Psoas muscle (tissue), 8 donors: ENCODE results near the gene SAPCD1. TPM values are rescaled to one million over a fixed set of nuclear protein-coding genes. Genes with fewer than 3 reads are reported as not detected.

Experiments used
- ATAC-seq, 4 donors: fragments of 200-7000 bp; cut with Tn5 transposase; one replicate each; pipeline ENCODE4 v1.9.1; 2020; ENCODE audit warnings: moderate library complexity in 3 of 4, mild to moderate bottlenecking in 2 of 4
- DNase-seq, 2 donors: peaks; one replicate each; pipeline ENCODE4 v3.0.0-alpha.2; 2020
- H3K27ac ChIP-seq: fragments of 200-600 bp; one replicate; pipeline ENCODE4 v1.8.0; 2022
- H3K27me3 ChIP-seq, 3 donors: fragments of 200-600 bp in 1 of 3; one replicate each; pipeline versions ENCODE4 v1.6.1 to v1.8.0; 2013 to 2022; ENCODE audit warnings: low read length in 2 of 3, mild to moderate bottlenecking in 2 of 3, moderate library complexity in 1 of 3; ENCODE audit not compliant: insufficient read depth in 3 of 3
- H3K36me3 ChIP-seq, 2 donors: fragments of 200-600 bp in 1 of 2; one replicate each; pipeline versions ENCODE4 v1.6.1 to v1.8.0; 2013 to 2022; ENCODE audit warnings: low read depth in 1 of 2, mild to moderate bottlenecking in 1 of 2, moderate library complexity in 1 of 2; ENCODE audit not compliant: insufficient read depth in 1 of 2
- H3K4me1 ChIP-seq: fragments of 200-600 bp; one replicate; pipeline ENCODE4 v1.8.0; 2022
- H3K4me3 ChIP-seq: fragments of 200-600 bp; one replicate; pipeline ENCODE4 v1.8.0; 2022; ENCODE audit warnings: mild to moderate bottlenecking
- H3K9me3 ChIP-seq: fragments of 200-600 bp; one replicate; pipeline ENCODE4 v1.8.0; 2022
- WGBS, 3 donors: extraction: QIAGEN DNeasy Blood & Tissue Kit; methylation state at CpG; one replicate each; pipeline versions ENCODE4 v1.1.6 to v1.1.7; 2013; 5-methylcytosine and 5-hydroxymethylcytosine counted together
- intact Hi-C, 2 donors: fragments of 100-400 bp; cut with DNase I; formaldehyde crosslinking; loops; one replicate each; pipeline versions ENCODE4 v1.11.0 to v1.14.2; 2022
- polyA plus RNA-seq, 3 donors: library from polyadenylated mRNA; stranded (reverse); fragments of 200-250 nt; gene quantifications; one replicate each; pipeline ENCODE4 v1.2.3, GENCODE V29; 2013
- total RNA-seq, 4 donors: library from RNA; stranded (reverse); fragmentation: NEBNext Ultra II Directional in 2 of 4; extraction: Animal tissue kit (Norgen Biotek cat#: 25700) in 2 of 4; gene quantifications; one replicate each; pipeline versions ENCODE4 v1.2.1 to v1.2.4, GENCODE V29; 2021 to 2023
- TF ChIP-seq, protein P1 (sequence below): fragments of 200-600 bp; IDR thresholded peaks from one replicate; pipeline ENCODE4 v1.8.0; 2022; ENCODE audit warnings: antibody characterized with exemption
- donor health status: healthy with polysubstance abuse.
- donor health status: DM: no; HTN: no; CAD: no; lungs with moderate emphysema.
- donor health status: Bipolar disorder and iron deficiency.
- donor health status: healthy.
- donor health status: DM: yes; HTN: yes; CAD: no.
- donor health status: DM: no; HTN: no; CAD: no.
- donor health status: DM: no; HTN: no; CAD: no.
- donor health status: DM: yes; HTN: yes; CAD: no.

Gene SAPCD1
- total and polyA plus RNA-seq, 7 donors: 0.13 to 0.78 (median 0.41) TPM; not detected in 3

DNA sequence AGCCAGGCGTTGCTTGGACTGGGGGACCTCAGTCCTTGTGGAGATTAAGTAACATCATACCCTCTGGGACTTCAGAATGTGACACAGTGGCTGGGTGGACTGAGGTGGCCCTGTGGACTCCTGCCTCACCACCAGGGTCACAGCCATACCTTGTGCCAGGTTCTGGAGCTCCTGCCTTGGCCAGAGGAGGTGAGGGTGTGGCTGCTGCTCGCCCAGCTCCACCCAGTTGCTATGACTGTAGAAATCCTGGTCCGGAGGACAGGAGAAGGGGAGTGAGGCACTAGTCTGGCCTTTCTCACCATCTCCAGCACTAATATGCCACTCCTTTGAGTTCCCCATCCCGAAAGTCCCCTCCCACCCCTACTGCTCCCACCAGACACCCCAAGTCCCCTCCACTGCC, 12.7 kb downstream of the SAPCD1 start:
- intact Hi-C loops: loop anchor here in 1 of 2 donors (10.0 kb wide), 1 partner anchor 90 kb away; the partner anchor contains the start of gene NEU1
- H3K27me3 ChIP-seq: no peaks in the 10 kb centered on the region
- no peak for DNase-seq
- WGBS, 3 donors: 71 to 80% (median 72%) methylated on average over 4 of the region's 4 CpGs
- H3K36me3 ChIP-seq: peaks cover 0 to 23% of the 10 kb centered on the region in 2 donors
- ATAC-seq: no peak
- no peaks in the 10 kb centered on the region for H3K9me3 ChIP-seq
- TF ChIP-seq, protein P1, sequence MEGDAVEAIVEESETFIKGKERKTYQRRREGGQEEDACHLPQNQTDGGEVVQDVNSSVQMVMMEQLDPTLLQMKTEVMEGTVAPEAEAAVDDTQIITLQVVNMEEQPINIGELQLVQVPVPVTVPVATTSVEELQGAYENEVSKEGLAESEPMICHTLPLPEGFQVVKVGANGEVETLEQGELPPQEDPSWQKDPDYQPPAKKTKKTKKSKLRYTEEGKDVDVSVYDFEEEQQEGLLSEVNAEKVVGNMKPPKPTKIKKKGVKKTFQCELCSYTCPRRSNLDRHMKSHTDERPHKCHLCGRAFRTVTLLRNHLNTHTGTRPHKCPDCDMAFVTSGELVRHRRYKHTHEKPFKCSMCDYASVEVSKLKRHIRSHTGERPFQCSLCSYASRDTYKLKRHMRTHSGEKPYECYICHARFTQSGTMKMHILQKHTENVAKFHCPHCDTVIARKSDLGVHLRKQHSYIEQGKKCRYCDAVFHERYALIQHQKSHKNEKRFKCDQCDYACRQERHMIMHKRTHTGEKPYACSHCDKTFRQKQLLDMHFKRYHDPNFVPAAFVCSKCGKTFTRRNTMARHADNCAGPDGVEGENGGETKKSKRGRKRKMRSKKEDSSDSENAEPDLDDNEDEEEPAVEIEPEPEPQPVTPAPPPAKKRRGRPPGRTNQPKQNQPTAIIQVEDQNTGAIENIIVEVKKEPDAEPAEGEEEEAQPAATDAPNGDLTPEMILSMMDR: no peak
- peaks cover 17% of the 10 kb centered on the region for H3K4me1 ChIP-seq
- no peak overlapping the region for H3K4me3 ChIP-seq
- peak overlapping the region; percentile 88 for H3K27ac ChIP-seq

DNA sequence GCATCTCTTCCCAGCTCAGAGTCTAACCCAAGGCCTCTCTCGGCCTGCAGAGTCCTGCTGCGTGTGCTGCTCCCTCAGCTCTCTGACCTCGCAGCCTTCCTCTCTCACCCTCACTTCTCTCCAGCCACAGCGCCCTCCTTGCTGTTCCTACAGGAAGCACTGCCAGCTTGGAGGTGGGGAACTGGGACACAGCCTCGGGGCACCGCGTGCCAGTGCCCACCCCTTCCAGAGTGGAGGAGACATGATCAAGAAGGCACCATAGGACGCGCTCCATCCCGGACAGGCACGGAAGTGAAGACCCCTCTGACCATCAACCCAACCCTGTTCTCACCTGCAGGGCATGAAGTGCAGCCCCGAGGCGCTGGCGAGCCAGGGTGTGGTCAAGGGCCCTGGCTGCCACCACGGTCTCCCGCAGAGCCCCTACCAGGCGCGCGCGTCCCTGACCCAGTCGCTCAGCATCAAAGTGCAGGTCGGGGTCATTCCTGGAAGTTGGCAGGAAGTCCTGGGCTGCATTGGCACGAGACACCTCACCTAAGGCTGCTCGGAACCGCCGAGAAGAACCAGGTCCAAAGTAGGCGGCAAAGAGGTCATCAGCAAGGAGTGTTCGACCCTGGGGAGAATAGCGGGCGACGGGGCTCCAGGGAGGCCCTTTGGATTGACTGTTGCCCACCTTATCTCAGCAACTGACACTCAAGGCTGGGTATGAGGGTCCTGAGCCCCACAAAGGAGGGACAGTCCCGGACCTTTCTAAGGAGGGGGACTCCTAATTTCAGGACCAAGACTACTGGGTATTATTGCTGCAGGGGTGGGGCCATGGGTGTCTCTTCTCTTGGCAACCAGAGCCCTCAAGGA, 13.4 kb downstream of the SAPCD1 start:
- ATAC-seq (no peak), DNase-seq (no peak)
- Histone ChIP-seq H3K9me3 (no peaks in the 10 kb centered on the region), H3K27ac (peak overlapping the region; percentile 88), H3K27me3 (no peaks in the 10 kb centered on the region), H3K4me1 (peaks cover 17% of the 10 kb centered on the region), H3K4me3 (peak overlapping the region; percentile 55), H3K36me3 (peaks cover 0 to 29% of the 10 kb centered on the region in 2 donors)
- TF ChIP-seq, protein P1: no peak
- 84 to 89% (median 87%) methylated on average over 32 of the region's 32 CpGs for WGBS, 3 donors
- intact Hi-C loops: loop anchor here (2.0 to 10.0 kb wide), 2 partner anchors 55 to 89 kb away; partner anchors contain the start of gene NEU1 (in 1 of the 2)

DNA sequence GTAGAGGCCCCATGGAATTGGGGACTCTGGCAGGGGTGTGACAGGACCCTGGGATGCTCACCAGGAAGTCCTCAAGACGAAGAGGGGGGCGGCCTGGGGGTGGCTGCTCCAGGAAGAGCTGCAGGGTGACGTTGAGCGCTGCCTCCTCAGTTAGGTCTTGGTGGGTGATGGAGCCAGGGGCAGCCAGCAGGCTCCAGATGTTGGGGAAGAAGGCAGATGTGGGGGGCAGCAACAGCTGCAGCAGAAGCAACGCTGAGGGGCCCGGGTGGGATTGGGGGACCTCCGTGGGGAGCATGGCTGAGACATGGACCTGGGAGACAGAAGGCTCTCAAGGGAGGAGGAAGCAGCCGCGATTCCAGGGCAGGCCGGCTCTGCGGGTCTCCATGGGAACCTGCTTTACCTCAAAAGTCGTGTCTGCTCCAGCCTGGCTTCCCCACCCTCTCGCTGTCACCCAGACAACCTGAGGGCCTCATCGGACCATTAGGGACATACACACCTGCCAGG, 14.1 kb downstream of the SAPCD1 start:
- intact Hi-C loops: loop anchor here (2.0 to 10.0 kb wide), 2 partner anchors 54 to 88 kb away; partner anchors contain the start of gene NEU1 (in 1 of the 2)
- Histone ChIP-seq H3K36me3 (peaks cover 0 to 36% of the 10 kb centered on the region in 2 donors), H3K27me3 (no peaks in the 10 kb centered on the region), H3K4me3 (peak overlapping the region; percentile 55), H3K27ac (peak overlapping the region; percentile 88), H3K4me1 (peaks cover 17% of the 10 kb centered on the region), H3K9me3 (no peaks in the 10 kb centered on the region)
- 34 to 35% (median 35%) methylated on average over 13 to 14 of the region's 14 CpGs for WGBS, 3 donors
- DNase-seq (no peak), ATAC-seq (peak in 1 of 4 donors; percentile 3)
- TF ChIP-seq, protein P1: no peak

DNA sequence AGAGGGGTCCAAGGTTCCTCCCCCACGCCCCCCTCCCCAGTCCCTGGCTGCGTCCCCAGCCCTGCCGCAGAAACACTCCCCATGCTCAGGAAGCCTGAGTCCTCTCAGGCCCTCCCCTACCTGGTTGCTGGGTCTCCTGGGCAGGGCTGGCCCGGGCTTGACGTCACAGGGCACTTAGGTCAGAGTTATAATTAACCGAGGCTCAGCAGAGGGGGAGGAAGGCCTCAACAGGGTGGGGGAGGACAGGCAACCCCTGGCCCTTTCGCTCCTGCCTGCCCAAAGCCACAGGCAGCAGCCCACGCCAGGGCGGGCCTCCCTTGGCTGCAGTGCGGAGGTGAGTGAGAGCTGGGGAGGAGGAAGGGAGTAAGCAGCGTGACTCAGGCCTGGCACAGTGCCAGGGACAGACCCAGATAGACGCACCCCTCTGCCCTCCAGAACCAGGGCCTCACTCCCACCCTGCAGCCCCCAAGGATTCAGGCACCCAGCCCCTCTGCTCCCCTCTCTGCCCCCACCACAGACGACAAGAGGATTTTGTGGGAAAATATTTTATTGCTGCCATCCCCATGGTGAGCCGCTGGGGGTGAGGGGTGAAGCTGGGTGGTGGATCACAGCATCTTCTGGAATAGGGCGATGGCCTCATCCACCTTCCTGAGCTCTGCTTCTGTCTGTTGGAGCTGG, 14.7 kb downstream of the SAPCD1 start, which contains the start of gene VWA7:
Gene VWA7, minus strand, starts transcription at position 340 of the 678 bp plus-strand sequence. CDS start 549 bp downstream, outside the sequence.
- Histone ChIP-seq H3K9me3 (no peaks in the 10 kb centered on the region), H3K36me3 (peaks cover 0 to 42% of the 10 kb centered on the region in 2 donors), H3K4me3 (peak within 1 kb of the TSS; percentile 55), H3K27me3 (no peaks in the 10 kb centered on the region), H3K27ac (peak within 1 kb of the TSS; percentile 88), H3K4me1 (peaks cover 17% of the 10 kb centered on the region)
- peak; percentile 73 to 86 for DNase-seq
- WGBS, 3 donors: 13 to 16% (median 14%) methylated on average over 11 to 15 of the region's 15 CpGs
- TF ChIP-seq, protein P1: no peak
- peak; percentile 80 to 89 (median 86) for ATAC-seq
- intact Hi-C loops: loop anchor here (2.0 to 10.0 kb wide), 2 partner anchors 54 to 88 kb away; partner anchors contain the start of gene NEU1 (in 1 of the 2)
